HepG2 (cell line): ENCODE measurements around the gene GRAMD4. TPM values are rescaled to one million over a fixed set of nuclear protein-coding genes. Genes with fewer than 3 reads are reported as not detected.

ENCODE experiments used
- ATF3 ChIP-seq: sonication (generic); formaldehyde crosslinking; IDR thresholded peaks from 2 replicates; pipeline ENCODE4 v1.4.0; 2020; ENCODE audit warnings: missing genetic modification reagents
- CREB1 ChIP-seq, 2 experiments: fragments of 450-650 bp in 1 of 2; IDR thresholded peaks; 2 replicates each; pipeline ENCODE4 v1.6.1; 2016 to 2017; ENCODE audit warnings: control low read depth in 1 of 2, mild to moderate bottlenecking in 1 of 2, missing compliant biosample characterization in 1 of 2, missing genetic modification characterization in 1 of 2
- DRAP1 ChIP-seq: IDR thresholded peaks from 2 replicates; pipeline ENCODE4 v1.6.1; 2016; ENCODE audit warnings: missing genetic modification reagents, missing compliant biosample characterization
- FOSL2 ChIP-seq: sonication (generic); formaldehyde crosslinking; IDR thresholded peaks from 2 replicates; pipeline ENCODE4 v1.4.0; 2020; ENCODE audit warnings: missing genetic modification reagents
- FOXA1 ChIP-seq, 2 experiments: fragments of 450-650 bp in 1 of 2; sonication (generic) in 1 of 2; formaldehyde crosslinking in 1 of 2; IDR thresholded peaks; 2 replicates each; pipeline versions ENCODE4 v1.4.0 to v1.6.1; 2016 to 2020; ENCODE audit warnings: missing genetic modification reagents in 1 of 2
- GATA4 ChIP-seq: sonication (generic); IDR thresholded peaks from 2 replicates; pipeline ENCODE4 v1.6.1; 2016; ENCODE audit warnings: antibody characterized with exemption, low read depth, borderline replicate concordance
- HIVEP1 ChIP-seq: sonication (generic); formaldehyde crosslinking; IDR thresholded peaks from 2 replicates; pipeline ENCODE4 v1.4.0; 2020; ENCODE audit warnings: mild to moderate bottlenecking, missing genetic modification reagents
- JUN ChIP-seq: sonication (generic); formaldehyde crosslinking; IDR thresholded peaks from 2 replicates; pipeline ENCODE4 v1.4.0; 2020; ENCODE audit warnings: mild to moderate bottlenecking, missing genetic modification reagents
- MAZ ChIP-seq, 2 experiments: sonication (generic) in 1 of 2; formaldehyde crosslinking in 1 of 2; IDR thresholded peaks; 2 replicates each; pipeline versions ENCODE4 v1.5.0 to v1.6.1; 2012 to 2020; ENCODE audit warnings: low read depth in 2 of 2, mild to moderate bottlenecking in 2 of 2, borderline replicate concordance in 1 of 2, improper control_type of control experiment in 1 of 2, low read length in 1 of 2, missing genetic modification reagents in 1 of 2, moderate library complexity in 1 of 2
- RARG ChIP-seq: sonication (generic); formaldehyde crosslinking; IDR thresholded peaks from 2 replicates; pipeline ENCODE4 v1.4.0; 2020; ENCODE audit warnings: low read depth, mild to moderate bottlenecking, missing genetic modification reagents
- SKIL ChIP-seq: sonication (generic); formaldehyde crosslinking; IDR thresholded peaks from 2 replicates; pipeline ENCODE4 v1.8.0; 2022; ENCODE audit warnings: missing genetic modification reagents, mild to moderate bottlenecking, moderate library complexity, borderline replicate concordance
- THRA ChIP-seq: sonication (generic); formaldehyde crosslinking; IDR thresholded peaks from 2 replicates; pipeline ENCODE4 v1.4.0; 2020; ENCODE audit warnings: missing genetic modification reagents, borderline replicate concordance
- ZBTB38 ChIP-seq: sonication (generic); formaldehyde crosslinking; IDR thresholded peaks from 2 replicates; pipeline ENCODE4 v1.5.1; 2020; ENCODE audit warnings: mild to moderate bottlenecking, missing genetic modification reagents
- ZNF350 ChIP-seq: sonication (generic); formaldehyde crosslinking; IDR thresholded peaks from 2 replicates; pipeline ENCODE4 v1.4.0; 2020; ENCODE audit warnings: mild to moderate bottlenecking, low read depth, missing genetic modification reagents, borderline replicate concordance
- ZNF382 ChIP-seq: sonication (generic); formaldehyde crosslinking; IDR thresholded peaks from 2 replicates; pipeline ENCODE4 v1.5.0; 2020; ENCODE audit warnings: missing genetic modification reagents, mild to moderate bottlenecking, borderline replicate concordance
- ZNF512B ChIP-seq: sonication (generic); formaldehyde crosslinking; IDR thresholded peaks from 2 replicates; pipeline ENCODE4 v1.5.1; 2020; ENCODE audit warnings: missing genetic modification reagents, mild to moderate bottlenecking, borderline replicate concordance
- ZNF567 ChIP-seq: sonication (generic); formaldehyde crosslinking; IDR thresholded peaks from 2 replicates; pipeline ENCODE4 v1.8.1; 2023; ENCODE audit warnings: mild to moderate bottlenecking, missing genetic modification reagents, borderline replicate concordance
- ZNF644 ChIP-seq: IDR thresholded peaks from 2 replicates; pipeline ENCODE4 v1.6.1; 2016; ENCODE audit warnings: low read depth
- ZNF891 ChIP-seq: sonication (generic); formaldehyde crosslinking; IDR thresholded peaks from 2 replicates; pipeline ENCODE4 v1.5.0; 2020; ENCODE audit warnings: mild to moderate bottlenecking, missing genetic modification reagents
- polyA plus RNA-seq, 8 experiments: library from polyadenylated mRNA; depleted of rRNA in 3 of 8; stranded (reverse) in 7 of 8; unstranded in 1 of 8; fragments of >200 nt; fragmentation: Illumina TruSeq in 4 of 8; extraction: Trizol in 4 of 8; gene quantifications; 2 replicates each; pipeline versions ENCODE4 v1.2.1 to v1.2.3, GENCODE V29; 2011 to 2016; ENCODE audit warnings: low read depth in 4 of 8, missing spikeins in 1 of 8, mixed read lengths in 1 of 8; ENCODE audit not compliant: insufficient read depth in 1 of 8
- total RNA-seq, 5 experiments: library from RNA; depleted of rRNA; stranded (reverse); fragments of >200 nt; fragmentation: Illumina TruSeq; extraction: Trizol; gene quantifications; 2 replicates each; pipeline ENCODE4 v1.2.3, GENCODE V29; 2016; ENCODE audit warnings: low read depth in 1 of 5

Gene GRAMD4
- total and polyA plus RNA-seq, 2 of the 13 experiments (the other 11 are each of a cell fraction or from before 2014, with no cell fraction given): 15.2 to 15.7 TPM

- TF ChIP-seq SKIL (peak; percentile 87), JUN (CRISPR knock-in tag) (peak; percentile 65), FOSL2 (CRISPR knock-in tag) (peak; percentile 93), ZBTB38 (CRISPR knock-in tag) (0 out of 2 replicates have a peak, but pooled peaks have one; percentile 65), HIVEP1 (CRISPR knock-in tag) (peak; percentile 73), GATA4 (no peak), ATF3 (peak; percentile 64), RARG (CRISPR knock-in tag) (no peak), ZNF567 (CRISPR knock-in tag) (no peak), ZNF891 (CRISPR knock-in tag) (peak; percentile 14; the same call in 1 of the 2 replicates), FOXA1 (IDR thresholded peaks at IDR 0.05) (no peak), FOXA1 (CRISPR knock-in tag; IDR thresholded peaks at IDR 0.05) (peak; percentile 33), CREB1 (IDR thresholded peaks at IDR 0.05) (peak; percentile 97), CREB1 (CRISPR knock-in tag; IDR thresholded peaks at IDR 0.05) (peak; percentile 70), THRA (CRISPR knock-in tag) (peak; percentile 84; the same call in 1 of the 2 replicates), DRAP1 (CRISPR knock-in tag) (peak; percentile 15; the same call in 1 of the 2 replicates), ZNF382 (CRISPR knock-in tag) (no peak), MAZ (IDR thresholded peaks at IDR 0.05; ENCODE audit: borderline replicate concordance, low read depth, low read length) (peak; percentile 73; the same call in 1 of the 2 replicates), MAZ (CRISPR knock-in tag; IDR thresholded peaks at IDR 0.05; ENCODE audit: low read depth) (peak; percentile 66), ZNF644 (0 out of 2 replicates have a peak, but pooled peaks have one; percentile 15), ZNF512B (no peak), ZNF350 (CRISPR knock-in tag) (peak; percentile 59; the same call in 1 of the 2 replicates)
Observed at GRCh38 chr22:46652081-46652846, 32.1 kb downstream of the GRAMD4 start (continued).
